GM23248 (cell line): Measurements from ENCODE around the gene USP28. TPM values are rescaled to one million over a fixed set of nuclear protein-coding genes. Genes with fewer than 3 reads are reported as not detected.

Source experiments
- DNase-seq: peaks from one replicate; pipeline ENCODE4 v3.0.0-alpha.2; 2015
- H2AFZ ChIP-seq: fragments of 200-600 bp; sonication (generic); 2 replicates; pipeline ENCODE4 v1.6.1; 2016; ENCODE audit warnings: antibody characterized with exemption
- H3F3A ChIP-seq: fragments of 200-600 bp; sonication (generic); 2 replicates; pipeline ENCODE4 v1.6.1; 2016; ENCODE audit warnings: mild to moderate bottlenecking, antibody characterized with exemption, mixed run types; ENCODE audit not compliant: insufficient read depth
- H3K27ac ChIP-seq: fragments of 200-600 bp; sonication (generic); 2 replicates; pipeline ENCODE4 v1.5.1; 2016; ENCODE audit warnings: mild to moderate bottlenecking
- H3K27me3 ChIP-seq: fragments of 200-600 bp; sonication (generic); replicated peaks from 2 replicates; pipeline ENCODE4 v1.6.1; 2016; ENCODE audit warnings: mild to moderate bottlenecking; ENCODE audit not compliant: insufficient read depth
- H3K36me3 ChIP-seq: fragments of 200-600 bp; sonication (generic); 2 replicates; pipeline ENCODE4 v1.6.1; 2016; ENCODE audit warnings: low read depth, mild to moderate bottlenecking
- H3K4me1 ChIP-seq: fragments of 200-600 bp; sonication (generic); 2 replicates; pipeline ENCODE4 v1.6.1; 2016; ENCODE audit warnings: mild to moderate bottlenecking; ENCODE audit not compliant: insufficient read depth
- H3K4me2 ChIP-seq: fragments of 200-600 bp; sonication (generic); one replicate; pipeline ENCODE4 v1.6.1; 2016; ENCODE audit warnings: mild to moderate bottlenecking; ENCODE audit not compliant: unreplicated experiment
- H3K4me3 ChIP-seq: fragments of 200-600 bp; sonication (generic); 2 replicates; pipeline ENCODE4 v1.5.1; 2016; ENCODE audit warnings: mild to moderate bottlenecking
- H3K79me2 ChIP-seq: fragments of 200-600 bp; sonication (generic); 2 replicates; pipeline ENCODE4 v1.6.1; 2016; ENCODE audit warnings: mild to moderate bottlenecking; ENCODE audit not compliant: insufficient read depth
- H3K9ac ChIP-seq: fragments of 200-600 bp; sonication (generic); 2 replicates; pipeline ENCODE4 v1.6.1; 2016; ENCODE audit warnings: mild to moderate bottlenecking
- H3K9me2 ChIP-seq: fragments of 200-600 bp; sonication (generic); 2 replicates; pipeline ENCODE4 v1.6.1; 2016; ENCODE audit warnings: mixed run types, mild to moderate bottlenecking, moderate library complexity; ENCODE audit not compliant: insufficient read depth
- H3K9me3 ChIP-seq: fragments of 200-600 bp; sonication (generic); one replicate; pipeline ENCODE4 v1.6.1; 2017; ENCODE audit warnings: low read depth
- H4K20me1 ChIP-seq: fragments of 200-600 bp; sonication (generic); 2 replicates; pipeline ENCODE4 v1.6.0; 2016; ENCODE audit not compliant: insufficient read depth
- EZH2 ChIP-seq: fragments of 200-600 bp; sonication (generic); IDR thresholded peaks from 2 replicates; pipeline ENCODE4 v1.6.1; 2018; ENCODE audit warnings: antibody characterized with exemption, mild to moderate bottlenecking; ENCODE audit not compliant: insufficient read depth, poor library complexity, severe bottlenecking
- EZH2phosphoT487 ChIP-seq: fragments of 200-600 bp; sonication (generic); IDR thresholded peaks from 2 replicates; pipeline ENCODE4 v1.6.1; 2018; ENCODE audit warnings: antibody characterized with exemption, moderate library complexity, mild to moderate bottlenecking, low read depth; ENCODE audit not compliant: insufficient read depth
- WGBS, 2 experiments: methylation state at CpG; one replicate each; pipeline ENCODE4 v1.1.6; 2015 to 2017; ENCODE audit warnings: low lambda C conversion rate in 2 of 2, low coverage in 1 of 2; ENCODE audit errors: missing lambda C conversion rate in 2 of 2; 5-methylcytosine and 5-hydroxymethylcytosine counted together
- in situ Hi-C: fragments of 300-500 bp; cut with MboI; formaldehyde crosslinking; loops from 2 replicates; pipeline ENCODE4 v1.15.0; 2020
- polyA plus RNA-seq: library from polyadenylated mRNA; unstranded; fragments of >200 nt; fragmentation: Nextera tagmentation; extraction: Ambion mirVana; gene quantifications from 2 replicates; pipeline ENCODE4 v1.2.1, GENCODE V29; 2016
- total RNA-seq: library from RNA; depleted of rRNA; stranded (reverse); fragments of >200 nt; shearing (Covaris generic); gene quantifications from 2 replicates; pipeline ENCODE4 v1.2.3, GENCODE V29; 2014

Gene USP28
- total and polyA plus RNA-seq, 2 experiments from 2014 or later, result 17.1 to 25.1 TPM

- WGBS, 2 experiments, result 2 to 4% methylated on average over 1 of the region's 1 CpG
- H3K27me3 ChIP-seq, result peaks cover 13% of the 10 kb centered on the region; the same call in 1 of the 2 replicates
- in situ Hi-C loops, result no loop called here
- TF ChIP-seq EZH2phosphoT487 (no peak), EZH2 (no peak)
- H3K9me2 ChIP-seq, result no peaks in the 10 kb centered on the region
- H3K36me3 ChIP-seq, result no peaks in the 10 kb centered on the region
- peak overlapping the region; percentile 99 for H2AFZ ChIP-seq
- peaks cover 41% of the 10 kb centered on the region for H3K79me2 ChIP-seq
- H3K9ac ChIP-seq, result peak overlapping the region; percentile 98
- H3K4me2 ChIP-seq, result peak overlapping the region; percentile 77
- peak overlapping the region; percentile 99 for H3K4me3 ChIP-seq
- no peaks in the 10 kb centered on the region for H4K20me1 ChIP-seq
- peaks cover 10% of the 10 kb centered on the region for H3K4me1 ChIP-seq
- peaks cover 11% of the 10 kb centered on the region; the same call in 1 of the 2 replicates for H3F3A ChIP-seq
- no peak overlapping the region for H3K27ac ChIP-seq
- H3K9me3 ChIP-seq, result no peaks in the 10 kb centered on the region
- no peak for DNase-seq
These were observed 101.2 kb downstream of the USP28 start for GRCh38 chr11:113774174-113774503.

DNA sequence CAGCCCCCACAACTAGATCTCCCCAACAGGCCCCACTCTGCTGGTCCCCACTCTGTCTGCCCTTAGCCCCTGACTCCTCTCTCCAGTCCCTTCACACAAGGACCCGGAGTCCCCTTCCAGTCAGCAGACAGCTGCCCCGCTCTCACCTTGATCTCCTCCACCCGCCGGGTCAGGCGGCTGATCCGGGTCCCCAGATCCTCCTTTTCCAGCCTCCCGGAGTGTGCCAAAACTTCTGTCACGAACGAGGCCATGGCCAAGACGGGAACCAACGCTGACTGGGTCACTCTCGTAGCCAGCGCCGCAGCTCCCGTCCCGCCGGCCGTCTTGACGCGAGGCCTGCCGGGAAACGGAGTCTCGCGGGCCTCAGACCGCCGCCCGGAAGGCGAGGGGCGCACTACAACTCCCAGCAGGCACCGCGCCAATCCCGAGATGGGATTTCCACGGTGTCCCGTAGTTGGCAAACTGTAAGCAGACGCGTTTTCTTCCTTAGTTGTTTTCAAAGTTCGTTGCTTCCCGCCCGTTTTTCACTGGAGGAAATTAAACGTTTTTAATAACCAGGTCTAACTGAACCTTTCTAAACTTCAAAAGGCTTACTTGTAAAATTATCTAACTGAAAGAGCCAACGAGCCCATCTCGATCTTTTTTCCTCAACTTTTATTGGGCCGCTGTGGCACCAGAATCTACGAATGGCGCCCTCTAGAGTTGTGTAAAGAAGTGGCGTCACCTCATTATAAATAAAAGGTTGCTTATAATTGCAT lies 101.8 kb downstream of the USP28 start, which contains the start of gene ZW10:
Gene ZW10 (minus strand): TSS at position 277 of the 758 bp plus-strand sequence. CDS start 26 bp downstream, at position 251.
- no peaks in the 10 kb centered on the region for H3K9me3 ChIP-seq
- peak within 1 kb of the TSS; percentile 98 for H3K9ac ChIP-seq
- peak; percentile 100 for DNase-seq
- H3K27ac ChIP-seq, result peak within 1 kb of the TSS; percentile 87
- H3K4me3 ChIP-seq, result peak within 1 kb of the TSS; percentile 99
- H3K27me3 ChIP-seq, result peaks cover 13% of the 10 kb centered on the region; the same call in 1 of the 2 replicates
- peak within 1 kb of the TSS; percentile 99 for H2AFZ ChIP-seq
- 1 to 2% methylated on average over 46 of the region's 46 CpGs for WGBS, 2 experiments
- H3K36me3 ChIP-seq, result peaks cover 2% of the 10 kb centered on the region; the same call in 1 of the 2 replicates
- in situ Hi-C loops, result no loop called here
- no peaks in the 10 kb centered on the region for H3K9me2 ChIP-seq
- no peaks in the 10 kb centered on the region for H4K20me1 ChIP-seq
- peaks cover 47% of the 10 kb centered on the region for H3K79me2 ChIP-seq
- H3K4me2 ChIP-seq, result peak within 1 kb of the TSS; percentile 77
- H3K4me1 ChIP-seq, result peaks cover 10% of the 10 kb centered on the region
- H3F3A ChIP-seq, result peaks cover 11% of the 10 kb centered on the region; the same call in 1 of the 2 replicates
- no peak for TF ChIP-seq EZH2phosphoT487
- no peak for TF ChIP-seq EZH2

- peak overlapping the region; percentile 99 for H3K4me3 ChIP-seq
- peaks cover 7% of the 10 kb centered on the region for H3K36me3 ChIP-seq
- peak overlapping the region; percentile 98 for H3K9ac ChIP-seq
- peak overlapping the region; percentile 75 for H3K4me2 ChIP-seq
- DNase-seq, result peak; percentile 62
- peaks cover 8% of the 10 kb centered on the region; the same call in 1 of the 2 replicates for H3F3A ChIP-seq
- no peak for TF ChIP-seq EZH2
- no peak for TF ChIP-seq EZH2phosphoT487
- H3K9me3 ChIP-seq, result no peaks in the 10 kb centered on the region
- in situ Hi-C loops, result no loop called here
- H3K27ac ChIP-seq, result peak overlapping the region; percentile 87
- H3K27me3 ChIP-seq, result peaks cover 13% of the 10 kb centered on the region; the same call in 1 of the 2 replicates
- 0 out of 2 replicates have a peak, but pooled peaks cover 7% of the 10 kb centered on the region for H3K4me1 ChIP-seq
- no peaks in the 10 kb centered on the region for H3K9me2 ChIP-seq
- WGBS, 2 experiments, result 1 to 2% methylated on average over 8 to 10 of the region's 10 CpGs
- peaks cover 52% of the 10 kb centered on the region for H3K79me2 ChIP-seq
- H4K20me1 ChIP-seq, result no peaks in the 10 kb centered on the region
- H2AFZ ChIP-seq, result peak overlapping the region; percentile 99
These were observed 102.3 kb downstream of the USP28 start for GRCh38 chr11:113773092-113773415.

DNA sequence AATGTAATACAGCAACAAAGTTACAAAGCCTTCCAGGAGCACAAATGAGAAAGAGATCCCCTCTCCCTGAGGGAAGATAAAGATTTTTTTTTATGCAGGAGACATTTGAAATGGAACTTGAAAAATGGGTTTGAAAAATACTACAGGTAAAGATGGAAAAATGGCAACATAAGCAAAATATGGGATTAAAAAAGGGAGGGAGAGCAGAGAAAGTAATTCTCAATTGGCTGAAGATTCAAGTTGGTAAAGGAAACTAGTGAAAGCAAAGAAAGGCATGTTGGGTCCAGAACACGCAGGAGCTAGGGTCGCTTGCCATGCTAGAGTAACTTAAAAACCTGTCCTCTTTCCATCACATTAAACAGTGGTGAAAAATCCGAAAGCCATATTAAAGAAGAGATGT lies 103.4 kb downstream of the USP28 start:
- Histone ChIP-seq H3K27ac (no peak overlapping the region), H3K79me2 (peaks cover 63% of the 10 kb centered on the region), H3F3A (0 out of 2 replicates have a peak, but pooled peaks cover 4% of the 10 kb centered on the region), H2AFZ (0 out of 2 replicates have a peak overlapping the region, but pooled peaks have one; percentile 99), H3K4me3 (peak overlapping the region; percentile 99), H3K9ac (peak overlapping the region; percentile 98; the same call in 1 of the 2 replicates), H4K20me1 (no peaks in the 10 kb centered on the region), H3K9me2 (no peaks in the 10 kb centered on the region), H3K27me3 (peaks cover 13% of the 10 kb centered on the region; the same call in 1 of the 2 replicates), H3K4me1 (0 out of 2 replicates have a peak, but pooled peaks cover 7% of the 10 kb centered on the region), H3K36me3 (peaks cover 11% of the 10 kb centered on the region), H3K9me3 (no peaks in the 10 kb centered on the region), H3K4me2 (peak overlapping the region; percentile 75)
- WGBS, 2 experiments, result 62 to 67% methylated on average over 3 of the region's 3 CpGs
- DNase-seq, result no peak
- in situ Hi-C loops, result no loop called here
- TF ChIP-seq EZH2phosphoT487 (no peak), EZH2 (no peak)
